Heart left ventricle (tissue), 16 donors: Measurements from ENCODE around the gene TAGLN2. TPM values are rescaled to one million over a fixed set of nuclear protein-coding genes. Genes with fewer than 3 reads are reported as not detected.

Source experiments
- ATAC-seq, 4 donors: fragments of 200-7000 bp; cut with Tn5 transposase; one replicate each; pipeline ENCODE4 v1.9.1; 2020 to 2022; ENCODE audit warnings: moderate library complexity in 4 of 4, mild to moderate bottlenecking in 3 of 4, moderate number of reproducible peaks in 1 of 4
- DNase-seq, 5 donors: peaks; one replicate each; pipeline ENCODE4 v3.0.0-alpha.2; 2020
- H3K27ac ChIP-seq, 12 donors: fragments of 200-600 bp; sonication (generic) in 4 of 12; one replicate each; pipeline versions ENCODE4 v1.5.0 to v1.8.0; 2016 to 2022; ENCODE audit warnings: mild to moderate bottlenecking in 2 of 12
- H3K27me3 ChIP-seq, 9 donors: fragments of 200-600 bp; sonication (generic) in 2 of 9; one replicate each; pipeline versions ENCODE4 v1.5.1 to v1.8.0; 2016 to 2022; ENCODE audit warnings: mild to moderate bottlenecking in 3 of 9
- H3K36me3 ChIP-seq, 9 donors: fragments of 200-600 bp; sonication (generic) in 2 of 9; one replicate each; pipeline versions ENCODE4 v1.5.0 to v1.8.0; 2018 to 2022; ENCODE audit warnings: mild to moderate bottlenecking in 2 of 9
- H3K4me1 ChIP-seq, 12 donors: fragments of 200-600 bp; sonication (generic) in 4 of 12; one replicate each; pipeline versions ENCODE4 v1.5.0 to v1.8.0; 2016 to 2022; ENCODE audit warnings: mild to moderate bottlenecking in 3 of 12
- H3K4me3 ChIP-seq, 12 donors: fragments of 200-600 bp; sonication (generic) in 4 of 12; one replicate each; pipeline versions ENCODE4 v1.5.0 to v1.8.0; 2017 to 2022; ENCODE audit warnings: mild to moderate bottlenecking in 9 of 12, moderate library complexity in 4 of 12
- H3K9me3 ChIP-seq, 12 donors: fragments of 200-600 bp; sonication (generic) in 4 of 12; one replicate each; pipeline versions ENCODE4 v1.5.0 to v1.8.0; 2016 to 2022; ENCODE audit warnings: mild to moderate bottlenecking in 1 of 12
- CTCF ChIP-seq, 12 donors: fragments of 200-600 bp; sonication (generic) in 4 of 12; IDR thresholded peaks; one replicate each; pipeline versions ENCODE4 v1.5.0 to v1.8.0; 2018 to 2022; ENCODE audit warnings: antibody characterized with exemption in 12 of 12, mild to moderate bottlenecking in 5 of 12
- POLR2A ChIP-seq, 2 donors: fragments of 450-650 bp; IDR thresholded peaks; one replicate each; pipeline ENCODE4 v1.6.1; 2017; ENCODE audit warnings: antibody characterized with exemption in 2 of 2, mild to moderate bottlenecking in 2 of 2, moderate library complexity in 2 of 2
- WGBS, 4 donors: extraction: QIAGEN DNeasy Blood & Tissue Kit in 2 of 4; methylation state at CpG; one replicate each; pipeline versions ENCODE4 v1.1.5 to v1.1.7; 2013 to 2018; 5-methylcytosine and 5-hydroxymethylcytosine counted together
- intact Hi-C, 10 donors: fragments of 100-400 bp; cut with DNase I; formaldehyde crosslinking; loops; one replicate each; pipeline versions ENCODE4 v1.11.1 to v1.14.2; 2022
- polyA plus RNA-seq, 2 donors: library from polyadenylated mRNA; stranded (reverse); fragments of 200-250 nt; gene quantifications; one replicate each; pipeline ENCODE4 v1.2.3, GENCODE V29; 2013
- total RNA-seq, 9 donors: library from RNA; depleted of rRNA in 2 of 9; stranded (reverse); fragments of >200 nt in 2 of 9; fragmentation: NEBNext Ultra II Directional in 3 of 9; extraction: Animal tissue kit (Norgen Biotek cat#: 25700) in 3 of 9; gene quantifications; one replicate each; pipeline versions ENCODE4 v1.1.0 to v1.2.4, GENCODE V29; 2016 to 2023
- donor health status: ischemic (EF 13 %, LVEDD 7.1; RV severe dilation, severe dysfunction).
- donor health status: healthy with polysubstance abuse.
- donor health status: DM: no; HTN: yes; CAD: no.
- donor health status: DM: no; HTN: no; CAD: no.
- donor health status: ischemic (EF 25% LVEDD 6.9; RV normal size, moderate dysfunction).
- donor health status: ischemic (EF 25% LVEDD 5.7; RV mildly dilated, moderate dysfunction).
- donor health status: healthy.
- donor health status: DM: yes; HTN: yes; CAD: no.
- donor health status: ischemic (EF 35%, LVEDD 5.7; RV mildly dilated, moderate dysfunction).
- donor health status: nonischemic (EF 11% LVEDD 7.7; RV severe dilation, severe dysfunction).
- donor health status: DM: yes; HTN: yes; CAD: no.
- donor health status: PGD.
- donor health status: ischemic (EF 29% LVEDD 5.4; RV normal size, mild dysfunction).
- donor health status: nonischemic (EF 23%, LVEDD 6.1; RV moderate dilation, normal function).

The TAGLN2 gene
- total and polyA plus RNA-seq, 11 donors: 84.3 to 246 (median 131) TPM

- WGBS, 4 donors: 58 to 68% (median 61%) methylated on average over 4 of the region's 4 CpGs
- no peaks in the 10 kb centered on the region for H3K9me3 ChIP-seq
- H3K27me3 ChIP-seq: peaks cover 0 to 6% (median 0%) of the 10 kb centered on the region in 9 donors
- intact Hi-C loops: no loop called here
- ATAC-seq (no peak), DNase-seq (no peak)
- H3K4me1 ChIP-seq: no peaks in the 10 kb centered on the region
- H3K36me3 ChIP-seq: no peaks in the 10 kb centered on the region
- H3K4me3 ChIP-seq: no peak overlapping the region
- no peak overlapping the region for H3K27ac ChIP-seq
- TF ChIP-seq CTCF (IDR thresholded peaks at IDR 0.05) (no peak), POLR2A (IDR thresholded peaks at IDR 0.05) (no peak)
Observed at GRCh38 chr1:159959451-159959850, 34.1 kb upstream of the TAGLN2 start.

- no peak for DNase-seq
- Histone ChIP-seq H3K9me3 (no peaks in the 10 kb centered on the region), H3K4me1 (peaks cover 0 to 2% (median 0%) of the 10 kb centered on the region in 12 donors), H3K36me3 (no peaks in the 10 kb centered on the region), H3K27me3 (peaks cover 0 to 6% (median 0%) of the 10 kb centered on the region in 9 donors), H3K4me3 (no peak overlapping the region), H3K27ac (no peak overlapping the region)
- intact Hi-C loops: no loop called here
- ATAC-seq: no peak
- TF ChIP-seq POLR2A (IDR thresholded peaks at IDR 0.05): no peak
- TF ChIP-seq CTCF (IDR thresholded peaks at IDR 0.05): no peak
- 65 to 82% (median 72%) methylated on average over 3 of the region's 3 CpGs for WGBS, 4 donors
Observed at GRCh38 chr1:159958719-159959380, 33.5 kb upstream of the TAGLN2 start.

DNA sequence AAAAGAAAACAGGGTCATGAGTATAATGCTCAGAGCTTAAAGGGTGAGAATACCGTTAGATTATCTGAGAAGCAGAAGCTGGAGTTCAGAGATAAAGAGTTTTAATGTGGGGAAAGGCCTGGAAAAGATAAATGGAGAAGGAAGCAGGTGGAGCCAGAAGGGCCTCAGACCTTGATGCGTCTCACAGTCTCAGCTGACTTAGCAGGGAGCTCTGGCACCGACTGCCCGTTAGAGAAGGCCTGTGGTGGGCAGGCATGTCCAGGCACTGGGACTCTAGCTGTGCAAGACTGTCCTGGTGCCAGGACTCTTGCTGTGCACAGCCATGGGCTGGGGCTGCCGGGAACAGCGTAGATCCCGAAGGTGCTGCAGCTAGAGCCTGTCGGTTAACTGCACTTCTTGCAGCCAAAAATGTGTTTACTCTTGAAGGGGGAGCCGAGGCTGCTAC lies 32.5 kb upstream of the TAGLN2 start:
- ATAC-seq: no peak
- TF ChIP-seq CTCF (IDR thresholded peaks at IDR 0.05): no peak
- no peak for TF ChIP-seq POLR2A (IDR thresholded peaks at IDR 0.05)
- H3K27me3 ChIP-seq: peaks cover 0 to 7% (median 0%) of the 10 kb centered on the region in 9 donors
- no peaks in the 10 kb centered on the region for H3K36me3 ChIP-seq
- intact Hi-C loops: no loop called here
- no peak overlapping the region for H3K4me3 ChIP-seq
- H3K27ac ChIP-seq: no peak overlapping the region
- peaks cover 0 to 6% (median 0%) of the 10 kb centered on the region in 12 donors for H3K4me1 ChIP-seq
- DNase-seq: no peak
- no peaks in the 10 kb centered on the region for H3K9me3 ChIP-seq
- WGBS, 4 donors: 36 to 53% (median 50%) methylated on average over 9 of the region's 9 CpGs

DNA sequence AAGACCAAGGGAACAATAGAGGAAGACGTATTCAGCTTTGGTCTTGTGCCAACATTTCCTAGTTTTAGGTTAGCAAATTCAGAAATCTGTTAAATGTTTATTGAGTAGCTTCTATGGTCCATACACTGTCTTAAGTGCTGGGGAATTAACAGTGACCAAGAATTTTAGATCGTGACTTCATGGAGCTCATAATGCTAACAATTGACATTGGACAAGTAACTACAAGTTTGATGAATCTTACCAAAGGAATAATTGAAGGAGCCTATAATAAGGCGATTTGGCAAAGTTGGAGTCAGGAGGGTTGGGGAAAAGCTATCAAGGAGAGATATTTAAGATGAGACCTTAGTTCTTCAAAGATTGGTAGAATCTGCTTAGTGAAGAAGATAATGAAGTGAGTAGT lies 30.1 kb upstream of the TAGLN2 start:
- ATAC-seq (no peak), DNase-seq (no peak)
- Histone ChIP-seq H3K36me3 (no peaks in the 10 kb centered on the region), H3K9me3 (no peaks in the 10 kb centered on the region), H3K27me3 (peaks cover 0 to 9% (median 0%) of the 10 kb centered on the region in 9 donors), H3K4me1 (peaks cover 0 to 6% (median 0%) of the 10 kb centered on the region in 12 donors), H3K4me3 (no peak overlapping the region), H3K27ac (no peak overlapping the region)
- intact Hi-C loops: no loop called here
- 81 to 90% (median 85%) methylated on average over 3 of the region's 3 CpGs for WGBS, 4 donors
- TF ChIP-seq CTCF (IDR thresholded peaks at IDR 0.05) (no peak), POLR2A (IDR thresholded peaks at IDR 0.05) (no peak)
